Measurements from ENCODE around the gene RDH5.

The RDH5 gene

GRCh38 chr12:55707219-55707671 lies 12.9 kb upstream of the RDH5 start:
- Histone ChIP-seq H3K4me1 (ENCODE audit: control insufficient read depth, insufficient read depth, low read length) (peaks cover 6% of the 10 kb centered on the region), H3K27me3 (ENCODE audit: control insufficient read depth, insufficient read depth, low read length) (peaks cover 38% of the 10 kb centered on the region), H3K4me3 (ENCODE audit: low read length) (no peak overlapping the region), H3K9ac (ENCODE audit: low read length) (peak overlapping the region; percentile 28), H3K9me3 (ENCODE audit: control insufficient read depth, low read length) (no peaks in the 10 kb centered on the region), H3K36me3 (ENCODE audit: control insufficient read depth, insufficient read depth, low read length) (no peaks in the 10 kb centered on the region)

GRCh38 chr12:55707841-55708694 lies 12.1 kb upstream of the RDH5 start, which contains the start of gene ITGA7:
Gene ITGA7, minus strand, starts transcription at chr12:55707904. Its CDS starts 222 bp downstream, at chr12:55707682.
- Histone ChIP-seq H3K4me3 (ENCODE audit: low read length) (no peak within 1 kb of the TSS), H3K27me3 (ENCODE audit: control insufficient read depth, insufficient read depth, low read length) (peaks cover 38% of the 10 kb centered on the region), H3K9me3 (ENCODE audit: control insufficient read depth, low read length) (no peaks in the 10 kb centered on the region), H3K36me3 (ENCODE audit: control insufficient read depth, insufficient read depth, low read length) (no peaks in the 10 kb centered on the region), H3K9ac (ENCODE audit: low read length) (peak within 1 kb of the TSS; percentile 43), H3K4me1 (ENCODE audit: control insufficient read depth, insufficient read depth, low read length) (peaks cover 6% of the 10 kb centered on the region)

GRCh38 chr12:55708695-55709233 lies 11.4 kb upstream of the RDH5 start:
- H3K4me3 ChIP-seq (ENCODE audit: low read length), result no peak overlapping the region
- peaks cover 33% of the 10 kb centered on the region for H3K27me3 ChIP-seq (ENCODE audit: control insufficient read depth, insufficient read depth, low read length)
- no peaks in the 10 kb centered on the region for H3K9me3 ChIP-seq (ENCODE audit: control insufficient read depth, low read length)
- H3K36me3 ChIP-seq (ENCODE audit: control insufficient read depth, insufficient read depth, low read length), result no peaks in the 10 kb centered on the region
- peak overlapping the region; percentile 43 for H3K9ac ChIP-seq (ENCODE audit: low read length)
- H3K4me1 ChIP-seq (ENCODE audit: control insufficient read depth, insufficient read depth, low read length), result peaks cover 6% of the 10 kb centered on the region

GRCh38 chr12:55711786-55712553 lies 8.2 kb upstream of the RDH5 start:
- Histone ChIP-seq H3K9me3 (ENCODE audit: control insufficient read depth, low read length) (no peaks in the 10 kb centered on the region), H3K4me1 (ENCODE audit: control insufficient read depth, insufficient read depth, low read length) (peaks cover 15% of the 10 kb centered on the region), H3K27me3 (ENCODE audit: control insufficient read depth, insufficient read depth, low read length) (peaks cover 25% of the 10 kb centered on the region), H3K4me3 (ENCODE audit: low read length) (no peak overlapping the region), H3K9ac (ENCODE audit: low read length) (no peak overlapping the region), H3K36me3 (ENCODE audit: control insufficient read depth, insufficient read depth, low read length) (no peaks in the 10 kb centered on the region)

- Histone ChIP-seq H3K4me3 (ENCODE audit: low read length) (no peak overlapping the region), H3K36me3 (ENCODE audit: control insufficient read depth, insufficient read depth, low read length) (no peaks in the 10 kb centered on the region), H3K4me1 (ENCODE audit: control insufficient read depth, insufficient read depth, low read length) (peaks cover 19% of the 10 kb centered on the region), H3K27me3 (ENCODE audit: control insufficient read depth, insufficient read depth, low read length) (peaks cover 20% of the 10 kb centered on the region), H3K9ac (ENCODE audit: low read length) (no peak overlapping the region), H3K9me3 (ENCODE audit: control insufficient read depth, low read length) (no peaks in the 10 kb centered on the region)
Measured at GRCh38 chr12:55712700-55713415, 7.3 kb upstream of the RDH5 start.

GRCh38 chr12:55713721-55714120 lies 6.5 kb upstream of the RDH5 start:
- Histone ChIP-seq H3K27me3 (ENCODE audit: control insufficient read depth, insufficient read depth, low read length) (peaks cover 11% of the 10 kb centered on the region), H3K4me3 (ENCODE audit: low read length) (no peak overlapping the region), H3K9me3 (ENCODE audit: control insufficient read depth, low read length) (no peaks in the 10 kb centered on the region), H3K36me3 (ENCODE audit: control insufficient read depth, insufficient read depth, low read length) (no peaks in the 10 kb centered on the region), H3K9ac (ENCODE audit: low read length) (no peak overlapping the region), H3K4me1 (ENCODE audit: control insufficient read depth, insufficient read depth, low read length) (peaks cover 28% of the 10 kb centered on the region)

- Histone ChIP-seq H3K4me1 (ENCODE audit: control insufficient read depth, insufficient read depth, low read length) (peaks cover 42% of the 10 kb centered on the region), H3K36me3 (ENCODE audit: control insufficient read depth, insufficient read depth, low read length) (no peaks in the 10 kb centered on the region), H3K27me3 (ENCODE audit: control insufficient read depth, insufficient read depth, low read length) (peaks cover 6% of the 10 kb centered on the region), H3K9me3 (ENCODE audit: control insufficient read depth, low read length) (no peaks in the 10 kb centered on the region), H3K9ac (ENCODE audit: low read length) (peak overlapping the region; percentile 90), H3K4me3 (ENCODE audit: low read length) (peak overlapping the region; percentile 89)
Measured at GRCh38 chr12:55715169-55715764, 4.9 kb upstream of the RDH5 start.

GRCh38 chr12:55715833-55716581 lies 4.2 kb upstream of the RDH5 start, which contains the start of gene BLOC1S1:
Gene BLOC1S1, plus strand, starts transcription at chr12:55716046. Its CDS starts 6 bp downstream, at chr12:55716052.
- H3K4me3 ChIP-seq (ENCODE audit: low read length), result peak within 1 kb of the TSS; percentile 89
- H3K36me3 ChIP-seq (ENCODE audit: control insufficient read depth, insufficient read depth, low read length), result no peaks in the 10 kb centered on the region
- H3K27me3 ChIP-seq (ENCODE audit: control insufficient read depth, insufficient read depth, low read length), result peaks cover 6% of the 10 kb centered on the region
- H3K9me3 ChIP-seq (ENCODE audit: control insufficient read depth, low read length), result no peaks in the 10 kb centered on the region
- peaks cover 48% of the 10 kb centered on the region for H3K4me1 ChIP-seq (ENCODE audit: control insufficient read depth, insufficient read depth, low read length)
- peak within 1 kb of the TSS; percentile 90 for H3K9ac ChIP-seq (ENCODE audit: low read length)

GRCh38 chr12:55716582-55716957 lies 3.6 kb upstream of the RDH5 start:
- Histone ChIP-seq H3K9me3 (ENCODE audit: control insufficient read depth, low read length) (no peaks in the 10 kb centered on the region), H3K36me3 (ENCODE audit: control insufficient read depth, insufficient read depth, low read length) (no peaks in the 10 kb centered on the region), H3K9ac (ENCODE audit: low read length) (peak overlapping the region; percentile 90), H3K27me3 (ENCODE audit: control insufficient read depth, insufficient read depth, low read length) (peaks cover 6% of the 10 kb centered on the region), H3K4me1 (ENCODE audit: control insufficient read depth, insufficient read depth, low read length) (peaks cover 53% of the 10 kb centered on the region), H3K4me3 (ENCODE audit: low read length) (peak overlapping the region; percentile 89)

GRCh38 chr12:55717011-55718007 lies 2.9 kb upstream of the RDH5 start:
- Histone ChIP-seq H3K36me3 (ENCODE audit: control insufficient read depth, insufficient read depth, low read length) (no peaks in the 10 kb centered on the region), H3K27me3 (ENCODE audit: control insufficient read depth, insufficient read depth, low read length) (no peaks in the 10 kb centered on the region), H3K4me3 (ENCODE audit: low read length) (peak overlapping the region; percentile 89), H3K4me1 (ENCODE audit: control insufficient read depth, insufficient read depth, low read length) (peaks cover 60% of the 10 kb centered on the region), H3K9ac (ENCODE audit: low read length) (peak overlapping the region; percentile 90), H3K9me3 (ENCODE audit: control insufficient read depth, low read length) (no peaks in the 10 kb centered on the region)

All from mucosa of stomach (tissue), 1 donor.